Testis (tissue), 3 donors: Measurements from ENCODE around the gene UGT1A8. TPM values are rescaled to one million over a fixed set of nuclear protein-coding genes. Genes with fewer than 3 reads are reported as not detected.

ENCODE experiments used
- DNase-seq: peaks from one replicate; pipeline ENCODE4 v3.0.0-alpha.2; 2019
- H3K27ac ChIP-seq, 2 donors: fragments of 200-600 bp; sonication (generic); one replicate each; pipeline ENCODE4 v1.5.1; 2019
- H3K27me3 ChIP-seq: fragments of 200-600 bp; sonication (generic); one replicate; pipeline ENCODE4 v1.5.1; 2019
- H3K36me3 ChIP-seq: fragments of 200-600 bp; sonication (generic); one replicate; pipeline ENCODE4 v1.5.1; 2017; ENCODE audit warnings: low read depth; ENCODE audit errors: missing control alignments
- H3K4me1 ChIP-seq: fragments of 200-600 bp; sonication (generic); one replicate; pipeline ENCODE4 v1.5.1; 2019
- H3K4me3 ChIP-seq, 2 donors: fragments of 200-600 bp; sonication (generic); one replicate each; pipeline ENCODE4 v1.5.1; 2017 to 2019
- H3K9me3 ChIP-seq: fragments of 200-600 bp; sonication (generic); one replicate; pipeline ENCODE4 v1.5.1; 2017
- POLR2A ChIP-seq: fragments of 450-650 bp; IDR thresholded peaks from one replicate; pipeline ENCODE4 v1.6.1; 2017; ENCODE audit warnings: antibody characterized with exemption, mild to moderate bottlenecking, moderate library complexity
- WGBS, 2 donors: methylation state at CpG; one replicate each; pipeline ENCODE4 v1.1.5; 2018; 5-methylcytosine and 5-hydroxymethylcytosine counted together
- intact Hi-C: fragments of 100-400 bp; cut with DNase I; formaldehyde crosslinking; loops from one replicate; pipeline ENCODE4 v1.15.1; 2023; ENCODE audit warnings: low total_unique reads
- polyA plus RNA-seq: library from polyadenylated mRNA; stranded (reverse); fragments of 350-450 nt; fragmentation: Illumina TruSeq; extraction: RNeasy Lipid Tissue Mini Kit (QIAGEN cat#74804); gene quantifications from one replicate; pipeline ENCODE4 v1.2.3, GENCODE V29; 2014; ENCODE audit warnings: low read depth, low replicate concordance; ENCODE audit not compliant: insufficient read depth
- total RNA-seq, 2 donors: library from RNA; depleted of rRNA; stranded (reverse); fragments of >200 nt; gene quantifications; one replicate each; pipeline ENCODE4 v1.2.3, GENCODE V29; 2016
- TF ChIP-seq, protein P1 (sequence below), 3 experiments: fragments of 450-650 bp in 2 of 3; fragments of 200-600 bp in 1 of 3; sonication (generic) in 1 of 3; IDR thresholded peaks; one replicate each; pipeline ENCODE4 v1.5.1; 2016 to 2019; ENCODE audit warnings: antibody characterized with exemption in 3 of 3, mild to moderate bottlenecking in 2 of 3, moderate library complexity in 1 of 3

Gene UGT1A8
- total and polyA plus RNA-seq, 3 donors from 2014 or later: 0.19 TPM; not detected in 2

DNA sequence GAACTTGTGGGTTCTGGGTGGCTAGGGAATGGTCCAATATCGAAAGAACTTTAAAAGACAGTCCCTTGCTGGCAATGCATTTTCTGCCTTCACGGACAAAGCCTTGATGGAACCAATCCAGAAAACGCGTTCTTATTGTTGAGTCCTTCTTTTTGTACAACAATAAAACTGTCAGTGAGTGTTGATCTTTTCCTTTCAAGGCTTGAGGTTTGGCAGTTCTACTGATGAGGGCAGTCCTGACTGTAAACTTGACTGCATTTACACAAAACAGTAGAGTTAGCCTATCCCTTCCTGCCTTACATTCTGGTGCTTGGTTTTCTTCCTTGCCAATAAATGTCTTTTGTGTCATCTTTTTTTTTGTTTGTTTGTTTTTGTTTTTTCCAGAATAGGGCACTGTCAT is 61.8 kb downstream of the UGT1A8 start:
- 69 to 72% methylated on average over 4 of the region's 4 CpGs for WGBS, 2 donors

DNA sequence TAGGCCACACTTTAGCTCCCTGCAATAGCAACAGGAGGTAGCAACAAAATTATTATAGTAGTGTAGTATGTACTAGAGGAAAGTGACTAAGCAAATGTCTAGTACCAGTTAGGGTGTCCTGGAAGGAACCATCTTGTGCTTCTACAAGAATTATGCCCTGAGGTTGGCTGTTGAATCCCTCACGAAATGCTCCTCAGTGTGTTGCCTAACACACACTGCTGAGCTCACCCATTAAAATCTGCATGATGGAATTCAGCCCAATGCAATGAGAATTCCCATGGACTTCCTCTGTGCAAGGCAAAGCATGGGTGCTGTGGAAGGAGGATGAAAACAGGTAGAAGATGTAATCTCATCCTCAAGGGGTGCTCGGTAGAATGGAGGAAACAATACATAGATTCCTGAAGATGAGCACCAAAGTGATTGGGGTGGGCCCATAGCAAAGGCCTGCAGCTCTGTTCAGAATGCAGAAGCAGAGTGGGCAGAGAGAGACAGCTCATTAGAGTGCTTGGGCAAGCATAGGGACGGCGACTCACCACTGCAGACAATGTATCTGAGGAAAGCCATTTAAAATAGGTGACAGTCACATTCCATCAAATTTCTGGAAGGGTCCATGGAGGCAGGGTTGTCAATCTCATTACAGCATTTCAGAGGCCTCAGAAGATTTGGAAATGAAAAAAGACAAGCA is 63.1 kb downstream of the UGT1A8 start:
- Histone ChIP-seq H3K9me3 (no peaks in the 10 kb centered on the region), H3K27me3 (no peaks in the 10 kb centered on the region), H3K4me1 (no peaks in the 10 kb centered on the region), H3K4me3 (no peak overlapping the region), H3K36me3 (no peaks in the 10 kb centered on the region), H3K27ac (no peak overlapping the region)
- 78 to 86% methylated on average over 4 of the region's 4 CpGs for WGBS, 2 donors
- no peak for DNase-seq
- intact Hi-C loops: no loop called here
- TF ChIP-seq, protein P1, sequence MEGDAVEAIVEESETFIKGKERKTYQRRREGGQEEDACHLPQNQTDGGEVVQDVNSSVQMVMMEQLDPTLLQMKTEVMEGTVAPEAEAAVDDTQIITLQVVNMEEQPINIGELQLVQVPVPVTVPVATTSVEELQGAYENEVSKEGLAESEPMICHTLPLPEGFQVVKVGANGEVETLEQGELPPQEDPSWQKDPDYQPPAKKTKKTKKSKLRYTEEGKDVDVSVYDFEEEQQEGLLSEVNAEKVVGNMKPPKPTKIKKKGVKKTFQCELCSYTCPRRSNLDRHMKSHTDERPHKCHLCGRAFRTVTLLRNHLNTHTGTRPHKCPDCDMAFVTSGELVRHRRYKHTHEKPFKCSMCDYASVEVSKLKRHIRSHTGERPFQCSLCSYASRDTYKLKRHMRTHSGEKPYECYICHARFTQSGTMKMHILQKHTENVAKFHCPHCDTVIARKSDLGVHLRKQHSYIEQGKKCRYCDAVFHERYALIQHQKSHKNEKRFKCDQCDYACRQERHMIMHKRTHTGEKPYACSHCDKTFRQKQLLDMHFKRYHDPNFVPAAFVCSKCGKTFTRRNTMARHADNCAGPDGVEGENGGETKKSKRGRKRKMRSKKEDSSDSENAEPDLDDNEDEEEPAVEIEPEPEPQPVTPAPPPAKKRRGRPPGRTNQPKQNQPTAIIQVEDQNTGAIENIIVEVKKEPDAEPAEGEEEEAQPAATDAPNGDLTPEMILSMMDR (IDR thresholded peaks at IDR 0.05): no peak
- no peak for TF ChIP-seq POLR2A

More for the DNA sequence above, 61.8 kb downstream of the UGT1A8 start:
- Histone ChIP-seq H3K4me1 (no peaks in the 10 kb centered on the region), H3K27ac (no peak overlapping the region), H3K27me3 (no peaks in the 10 kb centered on the region), H3K4me3 (no peak overlapping the region), H3K36me3 (no peaks in the 10 kb centered on the region), H3K9me3 (no peaks in the 10 kb centered on the region)
- intact Hi-C loops: no loop called here
- no peak for DNase-seq
- TF ChIP-seq POLR2A: no peak
- TF ChIP-seq, protein P1 (IDR thresholded peaks at IDR 0.05): no peak

DNA sequence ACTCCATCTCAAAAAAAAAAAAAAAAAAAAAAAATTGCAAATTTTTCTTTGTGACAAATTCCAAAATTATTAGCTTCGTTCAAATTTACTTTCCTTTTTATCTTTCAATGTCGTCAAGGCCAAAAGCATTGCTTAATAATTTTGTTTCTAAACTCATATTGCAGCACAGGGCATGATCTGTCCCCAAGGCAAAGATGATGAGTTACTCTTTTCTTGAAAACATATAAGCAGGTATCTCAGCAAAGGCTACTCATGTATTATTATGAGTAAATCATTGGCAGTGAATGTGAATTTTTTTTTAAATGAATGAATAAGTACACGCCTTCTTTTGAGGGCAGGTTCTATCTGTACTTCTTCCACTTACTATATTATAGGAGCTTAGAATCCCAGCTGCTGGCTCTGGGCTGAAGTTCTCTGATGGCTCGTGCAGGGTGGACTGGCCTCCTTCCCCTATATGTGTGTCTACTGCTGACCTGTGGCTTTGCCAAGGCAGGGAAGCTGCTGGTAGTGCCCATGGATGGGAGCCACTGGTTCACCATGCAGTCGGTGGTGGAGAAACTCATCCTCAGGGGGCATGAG is 64.2 kb downstream of the UGT1A8 start, which contains the start of gene UGT1A7:
UGT1A7 (plus strand) TSS at position 381 of the 579 bp plus-strand sequence; CDS start at position 418, 37 bp downstream.
- DNase-seq: no peak
- H3K27ac ChIP-seq: no peak within 1 kb of the TSS
- TF ChIP-seq POLR2A: no peak
- TF ChIP-seq, protein P1 (IDR thresholded peaks at IDR 0.05): no peak
- H3K4me1 ChIP-seq: no peaks in the 10 kb centered on the region
- 68 to 80% methylated on average over 5 of the region's 5 CpGs for whole genome bisulfite sequencing, 2 donors
- no peaks in the 10 kb centered on the region for H3K36me3 ChIP-seq
- intact Hi-C loops: no loop called here
- H3K9me3 ChIP-seq: no peaks in the 10 kb centered on the region
- no peak within 1 kb of the TSS for H3K4me3 ChIP-seq
- H3K27me3 ChIP-seq: no peaks in the 10 kb centered on the region

DNA sequence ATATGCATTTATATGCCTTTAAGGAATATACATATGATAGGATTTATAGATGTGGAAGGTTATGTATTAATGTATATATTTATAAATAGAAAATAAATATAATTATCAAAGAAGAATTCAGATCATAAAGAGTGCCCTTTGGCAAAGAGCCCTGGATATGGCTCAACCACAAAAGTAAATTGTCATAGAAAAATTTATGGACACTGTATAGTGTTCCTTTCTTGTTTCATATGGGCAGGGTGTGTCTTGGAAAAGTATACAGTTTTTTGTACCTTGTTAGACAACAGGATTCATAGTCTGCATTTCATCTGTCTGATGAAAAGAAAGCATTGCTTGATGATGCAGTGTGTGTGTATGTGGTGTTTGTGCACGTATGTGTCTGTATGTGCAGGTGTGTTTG is 67.2 kb downstream of the UGT1A8 start:
- WGBS, 2 donors: 80 to 92% methylated on average over 1 of the region's 1 CpG

More for the DNA sequence above, 67.2 kb downstream of the UGT1A8 start:
- Histone ChIP-seq H3K4me1 (no peaks in the 10 kb centered on the region), H3K36me3 (no peaks in the 10 kb centered on the region), H3K9me3 (no peaks in the 10 kb centered on the region), H3K4me3 (no peak overlapping the region), H3K27ac (no peak overlapping the region), H3K27me3 (no peaks in the 10 kb centered on the region)
- no peak for DNase-seq
- intact Hi-C loops: no loop called here
- TF ChIP-seq, protein P1 (IDR thresholded peaks at IDR 0.05): no peak
